ENCODE data around the gene DIP2B. TPM values are rescaled to one million over a fixed set of nuclear protein-coding genes. Genes with fewer than 3 reads are reported as not detected.

The DIP2B gene
- total and polyA plus RNA-seq, 9 donors, result 7.2 to 33.3 (median 19.2) TPM

GRCh38 chr12:50613463-50613862 lies 108.7 kb downstream of the DIP2B start:
- intact Hi-C loops (cut with DNase I), result no loop called here
- TF ChIP-seq CTCF (IDR thresholded peaks at IDR 0.05) (no peak), POLR2A (IDR thresholded peaks at IDR 0.05) (no peak), EP300 (IDR thresholded peaks at IDR 0.05) (no peak)
- no peak for DNase-seq
- Histone ChIP-seq H3K36me3 (no peaks in the 10 kb centered on the region), H3K4me3 (no peak overlapping the region), H3K27me3 (no peaks in the 10 kb centered on the region), H3K4me1 (ENCODE audit: insufficient read depth) (peaks cover 18% of the 10 kb centered on the region), H3K9me3 (no peaks in the 10 kb centered on the region), H3K27ac (no peak overlapping the region)
- 94% methylated on average over 4 of the region's 4 CpGs for WGBS, 3 donors

- Histone ChIP-seq H3K27ac (no peak overlapping the region), H3K9me3 (no peaks in the 10 kb centered on the region), H3K4me3 (no peak overlapping the region), H3K27me3 (no peaks in the 10 kb centered on the region), H3K4me1 (ENCODE audit: insufficient read depth) (peaks cover 18% of the 10 kb centered on the region), H3K36me3 (no peaks in the 10 kb centered on the region)
- TF ChIP-seq POLR2A (IDR thresholded peaks at IDR 0.05), result no peak
- TF ChIP-seq EP300 (IDR thresholded peaks at IDR 0.05), result no peak
- WGBS, 3 donors, result 54 to 67% (median 62%) methylated on average over 4 of the region's 4 CpGs
- intact Hi-C loops (cut with DNase I), result no loop called here
- DNase-seq, result no peak
Measured at GRCh38 chr12:50614167-50614759, 109.5 kb downstream of the DIP2B start.

GRCh38 chr12:50615145-50615906 lies 110.5 kb downstream of the DIP2B start:
- Histone ChIP-seq H3K4me3 (no peak overlapping the region), H3K4me1 (ENCODE audit: insufficient read depth) (peaks cover 20% of the 10 kb centered on the region), H3K27ac (no peak overlapping the region), H3K9me3 (no peaks in the 10 kb centered on the region), H3K36me3 (no peaks in the 10 kb centered on the region), H3K27me3 (no peaks in the 10 kb centered on the region)
- no peak for DNase-seq
- intact Hi-C loops (cut with DNase I), result loop anchor here in 1 of 4 donors (5.0 kb wide), 1 partner anchor 98 kb away; no protein-coding TSS in a partner anchor
- WGBS, 3 donors, result 92 to 96% (median 95%) methylated on average over 7 of the region's 7 CpGs
- no peak for TF ChIP-seq EP300 (IDR thresholded peaks at IDR 0.05)
- no peak for TF ChIP-seq CTCF (IDR thresholded peaks at IDR 0.05)
- TF ChIP-seq POLR2A (IDR thresholded peaks at IDR 0.05), result no peak

GRCh38 chr12:50615907-50616296 lies 111.1 kb downstream of the DIP2B start:
- DNase-seq, result no peak
- Histone ChIP-seq H3K4me3 (no peak overlapping the region), H3K36me3 (no peaks in the 10 kb centered on the region), H3K4me1 (ENCODE audit: insufficient read depth) (peaks cover 20% of the 10 kb centered on the region), H3K27ac (no peak overlapping the region), H3K27me3 (no peaks in the 10 kb centered on the region), H3K9me3 (no peaks in the 10 kb centered on the region)
- intact Hi-C loops (cut with DNase I), result loop anchor here in 1 of 4 donors (5.0 kb wide), 1 partner anchor 99 kb away; no protein-coding TSS in a partner anchor
- 85 to 92% (median 86%) methylated on average over 1 of the region's 1 CpG for WGBS, 3 donors
- TF ChIP-seq EP300 (IDR thresholded peaks at IDR 0.05) (no peak), CTCF (IDR thresholded peaks at IDR 0.05) (no peak), POLR2A (IDR thresholded peaks at IDR 0.05) (no peak)

GRCh38 chr12:50617657-50618056 lies 112.9 kb downstream of the DIP2B start:
- Histone ChIP-seq H3K9me3 (no peaks in the 10 kb centered on the region), H3K36me3 (no peaks in the 10 kb centered on the region), H3K4me1 (ENCODE audit: insufficient read depth) (peaks cover 17% of the 10 kb centered on the region), H3K4me3 (no peak overlapping the region), H3K27ac (no peak overlapping the region), H3K27me3 (no peaks in the 10 kb centered on the region)
- 47 to 48% (median 47%) methylated on average over 2 of the region's 2 CpGs for WGBS, 3 donors
- TF ChIP-seq EP300 (IDR thresholded peaks at IDR 0.05), result no peak
- no peak for TF ChIP-seq POLR2A (IDR thresholded peaks at IDR 0.05)
- TF ChIP-seq CTCF (IDR thresholded peaks at IDR 0.05), result no peak
- DNase-seq, result no peak
- intact Hi-C loops (cut with DNase I), result loop anchor here in 1 of 4 donors (5.0 kb wide), 1 partner anchor 100 kb away; no protein-coding TSS in a partner anchor

Data from ovary (tissue), 9 donors.